Transverse colon (tissue), 4 donors: ENCODE measurements around the gene GGTLC1.

Experiments
- POLR2A ChIP-seq: fragments of 450-650 bp; IDR thresholded peaks from one replicate; pipeline ENCODE4 v1.6.1; 2016; ENCODE audit warnings: antibody characterized with exemption, mild to moderate bottlenecking, moderate library complexity
- POLR2AphosphoS5 ChIP-seq, 3 donors: sonication (generic); formaldehyde crosslinking; IDR thresholded peaks; one replicate each; pipeline ENCODE4 v1.6.1; 2016; ENCODE audit warnings: antibody characterized with exemption in 3 of 3
- TF ChIP-seq, protein P1 (sequence below), 5 experiments: fragments of 200-600 bp in 3 of 5; fragments of 450-650 bp in 2 of 5; sonication (generic) in 3 of 5; IDR thresholded peaks; 1 replicate in 2 of 5; 2 replicates in 3 of 5; pipeline ENCODE4 v1.5.1; 2016 to 2017; ENCODE audit warnings: antibody characterized with exemption in 5 of 5, inconsistent platforms in 3 of 5, mild to moderate bottlenecking in 2 of 5, moderate library complexity in 1 of 5

DNA sequence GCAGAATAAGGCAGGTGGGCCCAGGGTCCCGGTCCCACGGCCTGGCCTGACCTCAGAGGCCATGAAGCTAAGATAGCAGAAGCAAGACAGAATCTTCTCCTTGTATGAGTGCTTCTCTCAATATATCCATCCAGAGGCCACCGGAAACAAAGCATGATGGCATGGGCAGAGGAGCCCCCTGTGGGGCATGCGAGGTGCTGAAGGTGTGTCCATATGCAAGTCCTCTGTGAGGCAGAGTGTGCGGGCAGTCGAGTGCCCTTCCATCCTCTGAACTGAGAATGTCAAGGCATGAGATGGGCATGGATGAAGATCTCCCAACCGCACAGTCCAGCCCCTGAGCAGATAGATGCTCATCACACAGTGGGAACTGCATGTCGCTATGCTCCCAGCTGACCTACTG is 9.8 kb upstream of the GGTLC1 start:
- TF ChIP-seq, protein P1, sequence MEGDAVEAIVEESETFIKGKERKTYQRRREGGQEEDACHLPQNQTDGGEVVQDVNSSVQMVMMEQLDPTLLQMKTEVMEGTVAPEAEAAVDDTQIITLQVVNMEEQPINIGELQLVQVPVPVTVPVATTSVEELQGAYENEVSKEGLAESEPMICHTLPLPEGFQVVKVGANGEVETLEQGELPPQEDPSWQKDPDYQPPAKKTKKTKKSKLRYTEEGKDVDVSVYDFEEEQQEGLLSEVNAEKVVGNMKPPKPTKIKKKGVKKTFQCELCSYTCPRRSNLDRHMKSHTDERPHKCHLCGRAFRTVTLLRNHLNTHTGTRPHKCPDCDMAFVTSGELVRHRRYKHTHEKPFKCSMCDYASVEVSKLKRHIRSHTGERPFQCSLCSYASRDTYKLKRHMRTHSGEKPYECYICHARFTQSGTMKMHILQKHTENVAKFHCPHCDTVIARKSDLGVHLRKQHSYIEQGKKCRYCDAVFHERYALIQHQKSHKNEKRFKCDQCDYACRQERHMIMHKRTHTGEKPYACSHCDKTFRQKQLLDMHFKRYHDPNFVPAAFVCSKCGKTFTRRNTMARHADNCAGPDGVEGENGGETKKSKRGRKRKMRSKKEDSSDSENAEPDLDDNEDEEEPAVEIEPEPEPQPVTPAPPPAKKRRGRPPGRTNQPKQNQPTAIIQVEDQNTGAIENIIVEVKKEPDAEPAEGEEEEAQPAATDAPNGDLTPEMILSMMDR (IDR thresholded peaks at IDR 0.05) = no peak
- TF ChIP-seq POLR2A (no peak), POLR2AphosphoS5 (IDR thresholded peaks at IDR 0.05) (no peak)
